ENCODE measurements around the gene EPHA10.

The EPHA10 gene

GRCh38 chr1:37692834-37693175 is 72.1 kb downstream of the EPHA10 start:
- TF ChIP-seq REST (IDR thresholded peaks at IDR 0.05; ENCODE audit: insufficient read depth in 1 of 2, low read depth in 2 of 2, low read length in 2 of 2) = no peak
- no peak for TF ChIP-seq SIN3A (IDR thresholded peaks at IDR 0.05; ENCODE audit: borderline replicate concordance, insufficient read depth, low read length)
- TF ChIP-seq TAF1 (IDR thresholded peaks at IDR 0.05; ENCODE audit: borderline replicate concordance, insufficient read depth, low read length) = no peak
- TF ChIP-seq POLR2AphosphoS5 (IDR thresholded peaks at IDR 0.05; ENCODE audit: low read depth, low read length) = no peak
- no peak for TF ChIP-seq FOXP2 (optimal IDR thresholded peaks at IDR 0.05; ENCODE audit: borderline replicate concordance, extremely low read depth, extremely low read length, insufficient read depth)

- peak; percentile 89 for TF ChIP-seq POLR2AphosphoS5 (IDR thresholded peaks at IDR 0.05; ENCODE audit: low read depth, low read length)
- peak; percentile 64 for TF ChIP-seq FOXP2 (optimal IDR thresholded peaks at IDR 0.05; ENCODE audit: borderline replicate concordance, extremely low read depth, extremely low read length, insufficient read depth)
- peak; percentile 53; the same call in 1 of the 2 replicates for TF ChIP-seq TAF1 (IDR thresholded peaks at IDR 0.05; ENCODE audit: borderline replicate concordance, insufficient read depth, low read length)
- no peak for TF ChIP-seq REST (IDR thresholded peaks at IDR 0.05; ENCODE audit: insufficient read depth in 1 of 2, low read depth in 2 of 2, low read length in 2 of 2)
- TF ChIP-seq SIN3A (IDR thresholded peaks at IDR 0.05; ENCODE audit: borderline replicate concordance, insufficient read depth, low read length) = peak; percentile 71; the same call in 1 of the 2 replicates
Measured at GRCh38 chr1:37692078-37692833, 72.7 kb downstream of the EPHA10 start, which contains the start of gene CDCA8. Gene CDCA8, plus strand, starts transcription at chr1:37692516. Its CDS starts 175 bp downstream, at chr1:37692691.

- no peak for TF ChIP-seq POLR2AphosphoS5 (IDR thresholded peaks at IDR 0.05; ENCODE audit: low read depth, low read length)
- no peak for TF ChIP-seq REST (IDR thresholded peaks at IDR 0.05; ENCODE audit: insufficient read depth in 1 of 2, low read depth in 2 of 2, low read length in 2 of 2)
- no peak for TF ChIP-seq TAF1 (IDR thresholded peaks at IDR 0.05; ENCODE audit: borderline replicate concordance, insufficient read depth, low read length)
- no peak; the same call in 1 of the 2 replicates for TF ChIP-seq SIN3A (IDR thresholded peaks at IDR 0.05; ENCODE audit: borderline replicate concordance, insufficient read depth, low read length)
- no peak for TF ChIP-seq FOXP2 (optimal IDR thresholded peaks at IDR 0.05; ENCODE audit: borderline replicate concordance, extremely low read depth, extremely low read length, insufficient read depth)
Measured at GRCh38 chr1:37691497-37692077, 73.3 kb downstream of the EPHA10 start.

- TF ChIP-seq POLR2AphosphoS5 (IDR thresholded peaks at IDR 0.05; ENCODE audit: low read depth, low read length) (no peak), TAF1 (IDR thresholded peaks at IDR 0.05; ENCODE audit: borderline replicate concordance, insufficient read depth, low read length) (no peak), FOXP2 (optimal IDR thresholded peaks at IDR 0.05; ENCODE audit: borderline replicate concordance, extremely low read depth, extremely low read length, insufficient read depth) (no peak), REST (IDR thresholded peaks at IDR 0.05; ENCODE audit: insufficient read depth in 1 of 2, low read depth in 2 of 2, low read length in 2 of 2) (no peak), SIN3A (IDR thresholded peaks at IDR 0.05; ENCODE audit: borderline replicate concordance, insufficient read depth, low read length) (no peak)
Measured at GRCh38 chr1:37688926-37689325, 76.0 kb downstream of the EPHA10 start.

All from PFSK-1 (cell line).